Urinary bladder (tissue), 4 donors: ENCODE measurements around the gene EXOC3L1. TPM values are rescaled to one million over a fixed set of nuclear protein-coding genes. Genes with fewer than 3 reads are reported as not detected.

Experiments
- DNase-seq: peaks from one replicate; pipeline ENCODE4 v3.0.0-alpha.2; 2015; ENCODE audit errors: extremely low spot score
- H3K27ac ChIP-seq: one replicate; pipeline ENCODE4 v1.5.1; 2013; ENCODE audit warnings: low read depth, mild to moderate bottlenecking, moderate library complexity
- H3K36me3 ChIP-seq: one replicate; pipeline ENCODE4 v1.6.1; 2013; ENCODE audit warnings: mild to moderate bottlenecking, moderate library complexity; ENCODE audit not compliant: insufficient read depth
- H3K4me1 ChIP-seq: one replicate; pipeline ENCODE4 v1.6.1; 2013; ENCODE audit warnings: mild to moderate bottlenecking, moderate library complexity; ENCODE audit not compliant: insufficient read depth
- H3K4me3 ChIP-seq: one replicate; pipeline ENCODE4 v1.5.1; 2013; ENCODE audit warnings: low read depth, low read length
- WGBS: extraction: QIAGEN DNeasy Blood & Tissue Kit; methylation state at CpG from one replicate; pipeline ENCODE4 v1.1.7; 2013; 5-methylcytosine and 5-hydroxymethylcytosine counted together
- polyA plus RNA-seq: library from polyadenylated mRNA; stranded (reverse); fragments of 200-250 nt; gene quantifications from one replicate; pipeline ENCODE4 v1.2.3, GENCODE V29; 2013
- total RNA-seq: library from RNA; depleted of rRNA; stranded (reverse); fragments of >200 nt; gene quantifications from one replicate; pipeline ENCODE4 v1.2.3, GENCODE V29; 2014
- donor health status: healthy with polysubstance abuse.
- donor health status: healthy.

The EXOC3L1 gene
- total RNA-seq (3.4 TPM), polyA plus RNA-seq (3.7 TPM)

- Histone ChIP-seq H3K27ac (no peak within 1 kb of the TSS), H3K4me3 (no peak within 1 kb of the TSS), H3K4me1 (no peaks in the 10 kb centered on the region), H3K36me3 (peaks cover 4% of the 10 kb centered on the region)
- DNase-seq = no peak
- 35% methylated on average over 6 of the region's 6 CpGs for WGBS
Measured at GRCh38 chr16:67190041-67190440, at the start of gene EXOC3L1. EXOC3L1 (minus strand) TSS chr16:67190136; CDS start chr16:67189676, 460 bp downstream.

- no peaks in the 10 kb centered on the region for H3K4me1 ChIP-seq
- no peak overlapping the region for H3K27ac ChIP-seq
- no peak overlapping the region for H3K4me3 ChIP-seq
- DNase-seq = no peak
- 90% methylated on average over 9 of the region's 9 CpGs for WGBS
- no peaks in the 10 kb centered on the region for H3K36me3 ChIP-seq
Measured at GRCh38 chr16:67238806-67239470, 49.0 kb upstream of the EXOC3L1 start.

GRCh38 chr16:67238278-67238575 is 48.3 kb upstream of the EXOC3L1 start:
- no peaks in the 10 kb centered on the region for H3K36me3 ChIP-seq
- 96% methylated on average over 3 of the region's 3 CpGs for WGBS
- no peak for DNase-seq
- H3K4me1 ChIP-seq = no peaks in the 10 kb centered on the region
- H3K4me3 ChIP-seq = no peak overlapping the region
- no peak overlapping the region for H3K27ac ChIP-seq

- WGBS = 80% methylated on average over 16 of the region's 16 CpGs
- DNase-seq = no peak
- H3K27ac ChIP-seq = no peak overlapping the region
Measured at GRCh38 chr16:67237396-67238277, 47.7 kb upstream of the EXOC3L1 start.

GRCh38 chr16:67236563-67237395 is 46.8 kb upstream of the EXOC3L1 start:
- WGBS = 75% methylated on average over 50 of the region's 50 CpGs
- no peak overlapping the region for H3K27ac ChIP-seq
- no peak for DNase-seq
- no peak overlapping the region for H3K4me3 ChIP-seq
- H3K4me1 ChIP-seq = no peaks in the 10 kb centered on the region
- no peaks in the 10 kb centered on the region for H3K36me3 ChIP-seq

More at GRCh38 chr16:67237396-67238277, 47.7 kb upstream of the EXOC3L1 start:
- Histone ChIP-seq H3K4me1 (no peaks in the 10 kb centered on the region), H3K4me3 (no peak overlapping the region), H3K36me3 (no peaks in the 10 kb centered on the region)

- WGBS = 86% methylated on average over 17 of the region's 17 CpGs
- H3K36me3 ChIP-seq = no peaks in the 10 kb centered on the region
- no peak for DNase-seq
- H3K4me3 ChIP-seq = no peak overlapping the region
- H3K27ac ChIP-seq = no peak overlapping the region
- H3K4me1 ChIP-seq = no peaks in the 10 kb centered on the region
Measured at GRCh38 chr16:67235816-67236562, 46.1 kb upstream of the EXOC3L1 start.

GRCh38 chr16:67234180-67234597 is 44.3 kb upstream of the EXOC3L1 start:
- Histone ChIP-seq H3K36me3 (no peaks in the 10 kb centered on the region), H3K27ac (no peak overlapping the region), H3K4me3 (no peak overlapping the region), H3K4me1 (no peaks in the 10 kb centered on the region)
- WGBS = 93% methylated on average over 10 of the region's 10 CpGs
- no peak for DNase-seq

- Histone ChIP-seq H3K27ac (no peak overlapping the region), H3K4me1 (no peaks in the 10 kb centered on the region), H3K36me3 (no peaks in the 10 kb centered on the region), H3K4me3 (no peak overlapping the region)
- no peak for DNase-seq
- WGBS = 58% methylated on average over 7 of the region's 7 CpGs
Measured at GRCh38 chr16:67233596-67233995, 43.7 kb upstream of the EXOC3L1 start.

- Histone ChIP-seq H3K4me3 (no peak overlapping the region), H3K36me3 (no peaks in the 10 kb centered on the region), H3K27ac (no peak overlapping the region), H3K4me1 (no peaks in the 10 kb centered on the region)
- 86% methylated on average over 12 of the region's 12 CpGs for WGBS
- no peak for DNase-seq
Measured at GRCh38 chr16:67230809-67231660, 41.1 kb upstream of the EXOC3L1 start.

- WGBS = 93% methylated on average over 32 of the region's 32 CpGs
- H3K36me3 ChIP-seq = no peaks in the 10 kb centered on the region
- DNase-seq = no peak
- H3K4me3 ChIP-seq = no peak overlapping the region
- no peak overlapping the region for H3K27ac ChIP-seq
- no peaks in the 10 kb centered on the region for H3K4me1 ChIP-seq
Measured at GRCh38 chr16:67229906-67230808, 40.2 kb upstream of the EXOC3L1 start.

GRCh38 chr16:67228905-67229304 is 39.0 kb upstream of the EXOC3L1 start:
- H3K27ac ChIP-seq = no peak overlapping the region
- H3K36me3 ChIP-seq = no peaks in the 10 kb centered on the region
- no peak for DNase-seq
- no peak overlapping the region for H3K4me3 ChIP-seq
- no peaks in the 10 kb centered on the region for H3K4me1 ChIP-seq
- WGBS = 88% methylated on average over 9 of the region's 9 CpGs
